ENCODE data around the gene ERICH2.

Gene ERICH2

GRCh38 chr2:170842785-170843184 lies 72.6 kb downstream of the ERICH2 start:
- DNase-seq (ENCODE audit: low spot score) = no peak

GRCh38 chr2:170843656-170844055 lies 73.5 kb downstream of the ERICH2 start:
- peak; percentile 32 for DNase-seq (ENCODE audit: low spot score)

- DNase-seq (ENCODE audit: low spot score) = no peak
Measured at GRCh38 chr2:170845343-170845742, 75.2 kb downstream of the ERICH2 start.

GRCh38 chr2:170846314-170846713 lies 76.1 kb downstream of the ERICH2 start:
- no peak for DNase-seq (ENCODE audit: low spot score)

GRCh38 chr2:170847716-170848115 lies 77.5 kb downstream of the ERICH2 start:
- no peak for DNase-seq (ENCODE audit: low spot score)

Measured in AG08396 (cell line).